Head of caudate nucleus (tissue), 42 donors: Measurements from ENCODE around the gene NBEA.
A peak's percentile ranks its signal among the peaks of the same experiment; 100 is the strongest.
"Not testable (repeated sequence)": the region's sequence is repeated elsewhere in the genome, so short reads cannot be mapped to it uniquely, and the experiment has no call there.

Experiments used
- DNase-seq, 42 donors: peaks; one replicate each; pipeline versions ENCODE4 v3.0.0 to v3.0.0-alpha.2; 2020 to 2021; ENCODE audit warnings: mixed read lengths in 7 of 42
- intact Hi-C: fragments of 100-400 bp; cut with DNase I; formaldehyde crosslinking; loops from one replicate; pipeline ENCODE4 v1.15.0; 2022

Gene NBEA

DNA sequence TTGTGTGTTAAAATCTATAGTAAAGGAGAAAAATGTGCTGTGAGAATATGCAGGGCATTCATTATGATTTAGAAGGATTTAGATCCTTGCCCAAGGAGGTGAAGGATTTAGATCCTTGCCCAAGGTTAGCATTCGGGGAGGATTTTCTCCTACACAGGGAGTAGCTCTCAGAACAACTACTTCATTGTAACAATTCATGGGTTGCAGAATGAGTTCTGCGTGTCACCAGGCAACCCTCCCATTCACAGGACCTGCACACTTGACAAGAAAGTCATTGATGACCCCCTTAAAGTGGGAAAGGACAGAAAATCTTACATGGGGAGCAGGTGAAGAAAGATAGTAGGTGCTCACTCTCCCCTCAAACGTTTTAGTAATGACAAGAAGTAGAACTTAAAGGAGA, 701.6 kb downstream of the NBEA start:
- intact Hi-C loops, result no loop called here

DNA sequence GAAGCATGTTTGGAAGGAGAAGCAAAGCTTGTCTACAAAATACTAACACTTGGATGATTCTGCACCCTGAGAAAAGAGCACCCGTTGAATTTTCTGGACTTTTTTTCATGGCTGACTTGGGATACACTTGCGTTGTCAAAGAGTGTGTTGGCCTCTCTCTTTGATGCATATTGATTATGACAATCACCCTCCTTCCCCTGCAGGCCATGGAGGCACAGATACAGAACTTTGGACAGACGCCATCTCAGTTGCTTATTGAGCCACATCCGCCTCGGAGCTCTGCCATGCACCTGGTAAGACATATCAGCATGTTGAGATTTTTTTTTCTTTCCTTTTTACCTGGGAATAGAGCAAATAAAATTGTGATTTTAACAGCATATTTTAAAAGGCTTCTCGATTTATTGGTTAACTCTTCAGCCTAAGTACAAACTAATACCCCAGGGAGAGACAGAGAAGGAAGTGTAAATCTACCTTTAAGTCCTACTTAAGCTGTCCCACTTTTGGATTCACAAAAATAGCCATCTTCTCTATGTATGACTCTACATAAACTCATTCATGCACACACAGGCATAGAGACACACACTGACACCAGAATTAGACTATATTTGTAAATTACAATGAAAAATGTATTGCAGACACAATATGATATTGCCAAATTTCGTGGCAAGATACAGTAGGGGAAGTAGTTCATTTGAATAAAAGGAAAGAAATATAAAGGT, 704.1 kb downstream of the NBEA start:
- intact Hi-C loops, result no loop called here
- no peak for DNase-seq

More for the DNA sequence above, 701.6 kb downstream of the NBEA start:
- DNase-seq, result no peak

DNA sequence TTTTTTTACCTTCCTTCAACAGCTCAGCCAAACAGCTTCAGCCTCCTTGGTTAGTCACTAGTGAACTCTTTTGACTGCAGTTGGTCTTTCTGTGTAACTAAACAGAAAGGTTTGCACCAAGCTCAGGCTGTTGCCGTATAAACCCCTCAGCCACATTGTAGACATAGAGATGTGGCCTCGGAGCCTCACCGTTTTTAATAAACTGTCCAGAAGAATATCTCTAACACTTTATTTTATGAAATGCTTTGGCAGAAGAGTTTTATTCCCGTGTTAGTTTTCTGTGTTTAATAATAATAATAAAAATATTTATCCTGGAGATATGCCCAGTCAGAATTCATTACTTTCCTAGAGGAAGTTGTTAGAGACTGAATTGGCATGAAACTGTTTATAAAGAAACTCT, 706.1 kb downstream of the NBEA start:
- no peak for DNase-seq
- intact Hi-C loops, result no loop called here

DNA sequence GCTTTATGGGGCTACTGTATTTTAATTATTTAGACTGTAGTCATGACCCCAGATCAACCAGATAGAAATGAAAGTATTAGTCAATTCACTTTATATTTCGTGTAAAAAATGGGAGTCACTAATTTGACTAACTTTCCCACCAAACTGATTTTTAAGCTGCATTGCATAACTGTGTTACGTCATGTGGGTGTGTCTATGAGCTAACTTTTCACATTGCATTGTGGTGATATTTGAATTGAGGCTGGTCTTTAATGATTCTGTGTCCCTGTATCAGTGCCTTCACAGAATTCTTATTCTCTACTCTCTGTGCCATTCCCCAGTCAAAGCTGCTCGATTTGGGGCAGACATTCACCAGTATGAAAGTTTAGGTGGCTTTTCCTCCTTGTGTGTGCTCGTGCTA, 707.1 kb downstream of the NBEA start:
- intact Hi-C loops, result no loop called here

DNA sequence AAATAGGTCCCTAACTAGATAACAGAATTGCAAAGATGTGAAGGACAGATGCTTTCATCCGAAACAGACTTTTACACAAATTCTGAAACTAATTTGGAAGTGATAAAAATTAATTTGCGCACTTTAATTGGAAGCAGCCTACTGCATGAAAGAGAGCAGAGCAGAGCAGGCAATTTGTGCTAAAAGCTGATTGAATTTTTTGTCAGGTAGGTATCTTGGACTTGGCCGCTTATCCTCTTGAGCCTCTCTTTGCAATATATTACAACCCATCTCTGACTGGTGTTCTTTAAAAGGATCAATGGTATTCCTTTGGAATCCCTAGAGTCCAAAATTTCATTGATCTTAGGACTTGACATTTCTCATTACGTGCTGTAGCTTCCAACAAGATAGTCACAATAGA, 717.7 kb downstream of the NBEA start:
- intact Hi-C loops, result no loop called here
- no peak for DNase-seq

More for the DNA sequence above, 707.1 kb downstream of the NBEA start:
- no peak for DNase-seq

DNA sequence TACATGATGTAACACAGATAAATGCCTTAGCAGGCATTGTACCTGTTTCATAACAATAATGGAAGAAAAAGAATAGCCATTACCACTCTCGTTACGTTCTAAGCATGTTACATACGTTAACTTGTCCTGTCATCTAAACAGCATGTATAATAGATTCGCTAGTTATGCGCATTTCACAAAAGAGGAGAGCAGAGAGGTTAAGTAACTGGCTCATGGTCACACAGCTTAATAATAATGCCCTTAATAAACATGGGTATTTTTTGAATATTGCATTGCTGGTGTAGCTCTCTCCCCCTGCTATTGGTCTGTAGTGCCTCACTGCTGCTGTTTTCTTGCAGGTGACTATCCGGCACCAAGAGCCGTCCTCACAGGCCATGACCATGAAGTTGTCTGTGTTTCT, 722.7 kb downstream of the NBEA start:
- intact Hi-C loops, result no loop called here

DNA sequence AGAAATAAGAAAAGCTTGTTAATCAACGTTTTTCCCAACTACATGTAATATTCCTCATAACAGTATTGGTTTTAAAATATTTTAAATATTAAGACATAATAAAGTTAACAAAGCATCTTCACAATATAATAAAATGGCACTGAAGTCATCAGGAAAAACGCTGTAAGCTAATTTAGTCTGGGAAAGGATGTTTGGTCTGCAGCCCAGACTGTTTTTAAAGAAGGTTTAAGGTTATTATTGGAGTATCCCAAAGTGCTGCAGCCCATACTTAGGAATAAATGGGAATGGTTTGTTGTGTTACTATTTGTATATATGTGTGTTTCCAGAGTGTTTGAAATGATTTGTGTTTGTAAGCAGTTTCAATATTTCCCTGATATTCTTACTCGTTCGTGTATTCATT, 727.3 kb downstream of the NBEA start:
- intact Hi-C loops, result no loop called here
- DNase-seq, result no peak

More for the DNA sequence above, 722.7 kb downstream of the NBEA start:
- DNase-seq, result no peak

DNA sequence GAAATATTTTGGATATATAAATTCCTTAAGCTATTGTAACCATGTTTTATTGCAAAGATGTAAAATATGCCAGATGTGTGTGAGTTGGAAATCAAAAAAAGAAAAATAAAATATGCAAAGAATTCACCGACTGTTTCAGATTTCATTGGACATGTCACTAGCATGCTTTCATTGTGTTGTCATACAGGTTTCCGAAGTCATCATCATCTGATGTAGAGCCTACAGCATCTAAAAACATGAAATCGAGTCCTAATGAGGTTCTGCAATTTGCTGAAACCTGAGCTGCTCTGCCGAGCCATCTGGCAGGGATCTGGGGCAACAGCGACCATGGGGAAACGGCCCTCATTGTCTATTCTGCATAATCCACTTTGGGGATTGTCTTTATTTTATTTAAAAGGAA, 730.5 kb downstream of the NBEA start:
- no peak for DNase-seq
- intact Hi-C loops, result no loop called here

DNA sequence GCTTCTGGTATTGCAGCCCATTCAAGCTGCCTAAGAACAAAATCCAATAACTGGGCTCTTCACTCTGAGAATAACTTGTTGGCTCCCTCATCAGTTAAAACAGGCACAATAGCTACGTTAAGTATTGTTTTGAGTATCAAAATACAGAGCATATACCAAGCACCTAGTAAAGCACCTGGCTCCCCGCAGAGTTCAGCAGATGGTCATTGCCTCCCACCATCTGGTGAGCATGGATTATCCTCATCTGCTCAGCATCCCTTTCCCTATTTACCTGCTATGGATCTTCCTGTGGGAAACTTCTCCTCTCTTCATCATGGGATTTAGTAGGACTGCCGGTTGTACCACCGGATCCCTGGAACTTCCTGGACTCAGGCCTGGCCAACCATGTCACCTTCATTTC, 733.6 kb downstream of the NBEA start:
- DNase-seq, result no peak
- intact Hi-C loops, result no loop called here

DNA sequence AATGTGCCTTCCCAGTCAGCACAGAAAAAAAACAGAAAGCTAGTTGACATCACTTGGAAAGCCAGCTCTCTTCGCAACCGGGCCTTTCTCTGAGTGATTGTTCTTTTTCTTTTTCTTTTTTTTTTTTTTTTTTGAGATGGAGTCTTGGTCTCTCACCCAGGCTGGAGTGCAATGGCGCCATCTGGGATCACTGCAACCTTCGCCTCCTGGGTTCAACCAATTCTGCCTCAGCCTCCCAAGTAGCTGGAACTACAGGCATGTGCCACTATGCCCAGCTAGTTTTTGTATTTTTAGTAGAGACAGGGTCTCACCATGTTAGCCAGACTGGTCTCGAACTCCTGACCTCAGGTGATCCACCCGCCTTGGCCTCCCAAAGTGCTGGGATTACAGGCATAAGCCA, 735.8 kb downstream of the NBEA start:
- DNase-seq, intact Hi-C loops: not testable (repeated sequence)

DNA sequence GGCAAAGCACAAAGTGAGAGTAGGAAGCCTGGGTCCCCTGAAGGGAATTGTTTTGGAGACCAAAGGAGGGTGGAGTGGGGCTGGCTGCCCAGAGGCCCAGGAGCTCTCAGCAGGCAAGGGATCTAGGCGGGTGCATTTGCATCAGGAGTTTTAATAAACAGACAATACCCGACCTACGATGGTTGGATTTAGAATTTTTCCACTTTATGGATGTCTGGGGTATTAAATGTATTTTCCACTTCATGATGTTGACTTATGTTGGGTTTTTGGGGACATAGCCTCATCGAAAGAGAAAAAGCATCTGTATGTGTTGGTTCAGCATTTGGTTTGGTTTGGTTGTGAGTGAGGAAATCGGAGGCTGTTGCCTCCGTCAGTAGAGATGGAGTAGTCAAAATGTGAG, 739.6 kb downstream of the NBEA start:
- no peak for DNase-seq
- intact Hi-C loops, result no loop called here

DNA sequence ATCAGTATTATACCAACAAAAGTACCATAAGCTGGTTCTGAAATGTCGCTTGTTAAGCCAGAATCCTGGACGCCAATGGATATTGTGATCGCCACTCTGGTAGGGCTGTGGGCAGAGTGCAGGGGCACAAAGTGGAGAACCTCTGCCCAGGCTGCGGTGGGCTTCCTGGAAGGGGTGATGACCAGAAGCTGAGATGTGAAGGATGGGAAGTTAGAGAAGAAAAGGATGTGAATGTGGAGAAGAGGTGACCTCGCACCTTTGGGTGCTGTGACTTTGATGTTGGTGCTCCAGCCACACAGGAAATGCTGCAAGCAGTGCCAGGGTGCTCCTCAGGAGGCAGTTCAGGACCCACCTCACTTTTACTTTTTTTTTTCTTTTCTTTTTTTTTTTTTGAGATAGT, 742.4 kb downstream of the NBEA start:
- no peak for DNase-seq
- intact Hi-C loops, result no loop called here

DNA sequence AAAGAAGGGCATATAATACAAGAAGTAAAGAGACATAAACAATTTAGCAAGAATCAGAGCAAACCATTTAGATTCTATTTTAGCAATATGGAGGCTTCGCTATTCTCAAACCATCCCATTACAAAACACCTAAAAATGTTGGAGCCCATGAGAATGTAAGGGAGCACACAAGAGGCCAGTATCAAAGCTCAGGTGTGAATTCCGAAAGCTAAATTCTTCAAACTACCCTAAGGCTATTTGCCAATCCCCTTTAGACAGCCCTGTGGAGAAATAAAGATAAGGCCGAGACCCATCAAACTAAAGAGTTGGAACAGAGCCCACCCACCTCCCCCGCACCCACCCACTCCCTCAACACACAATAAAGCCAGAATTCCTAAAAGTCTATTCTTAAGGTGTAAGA, 745.3 kb downstream of the NBEA start:
- intact Hi-C loops, result no loop called here
- no peak for DNase-seq

DNA sequence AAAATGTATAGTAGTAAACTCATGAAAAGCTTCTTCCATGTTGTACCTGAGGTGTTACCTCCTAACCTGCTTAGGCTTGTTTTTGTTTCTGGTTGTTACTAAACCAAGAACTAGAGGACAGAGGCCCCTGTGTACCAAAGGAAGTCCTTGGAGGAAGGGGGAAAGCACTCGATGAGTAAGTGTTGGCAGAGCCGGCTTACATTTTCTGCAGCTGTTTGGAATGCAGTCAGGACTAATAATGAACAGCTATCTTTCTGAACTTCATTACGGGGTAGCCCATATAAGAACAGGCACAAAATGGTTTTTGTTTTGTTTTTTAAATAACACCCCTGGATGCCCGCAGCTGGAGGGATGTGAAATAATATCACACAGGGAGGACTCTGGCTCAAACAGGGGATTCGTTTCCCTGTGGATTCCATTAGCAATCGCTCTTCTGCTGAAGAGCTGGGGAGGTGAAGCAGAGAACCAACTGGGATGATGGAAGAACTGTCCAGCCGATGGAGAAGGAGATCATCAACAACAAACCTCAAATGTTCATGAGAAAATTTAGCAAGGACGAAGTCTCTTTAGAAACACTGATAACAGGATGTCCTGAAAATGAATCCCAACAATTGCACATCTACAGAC, 748.6 kb downstream of the NBEA start:
- DNase-seq, result peak in 1 of 42 donors; percentile 10
- intact Hi-C loops, result no loop called here

DNA sequence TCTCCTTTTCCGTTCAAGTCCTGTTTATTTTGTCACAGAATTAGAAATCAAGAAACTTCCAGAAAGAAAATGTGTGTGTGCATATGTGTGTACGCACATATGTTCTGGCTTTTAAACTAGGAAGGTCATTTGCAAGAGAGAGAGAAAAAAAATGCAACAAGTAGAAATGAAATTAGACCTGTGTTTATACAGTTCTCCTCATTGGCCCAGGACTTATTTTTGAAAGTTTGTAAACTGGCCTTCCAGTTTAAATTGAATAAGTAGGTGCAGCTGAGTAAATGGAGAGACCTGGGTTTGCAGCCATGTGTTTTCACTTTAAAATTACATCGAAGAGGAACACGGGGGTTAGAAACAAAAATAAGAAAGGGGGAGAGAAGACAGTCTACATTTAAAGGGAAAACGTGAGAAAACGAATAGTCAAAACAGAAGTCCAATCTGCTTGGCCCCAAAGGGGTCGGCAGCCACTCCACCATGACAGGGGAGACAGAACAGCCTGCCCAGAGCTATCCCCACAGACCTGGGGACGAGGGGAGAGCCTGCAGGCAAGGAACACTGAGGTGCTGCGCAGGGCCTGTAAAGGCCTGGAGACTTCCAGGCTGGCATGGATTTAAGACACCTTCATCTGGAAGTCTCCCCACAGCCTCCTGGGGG, 751.2 kb downstream of the NBEA start:
- no peak for DNase-seq
- intact Hi-C loops, result no loop called here

DNA sequence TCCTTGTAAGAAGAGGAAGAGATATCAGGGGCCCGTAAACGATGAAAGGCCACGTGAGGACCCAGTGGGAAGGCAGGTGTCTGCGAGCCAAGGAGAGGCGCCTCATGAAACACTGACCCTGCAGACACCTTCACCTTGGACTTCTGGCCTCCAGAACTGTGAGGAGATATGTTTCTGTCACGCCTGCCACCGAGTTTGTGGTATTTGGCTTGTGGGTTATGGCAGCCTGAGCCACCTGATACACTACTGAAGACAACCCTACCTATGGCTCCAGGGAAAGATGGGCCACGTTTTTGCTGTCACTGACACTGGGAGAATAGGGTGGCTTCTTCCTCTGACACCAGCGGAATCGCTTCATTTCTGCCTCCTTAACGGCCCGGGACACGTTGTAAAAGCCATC, 752.0 kb downstream of the NBEA start:
- intact Hi-C loops, result no loop called here
- no peak for DNase-seq

DNA sequence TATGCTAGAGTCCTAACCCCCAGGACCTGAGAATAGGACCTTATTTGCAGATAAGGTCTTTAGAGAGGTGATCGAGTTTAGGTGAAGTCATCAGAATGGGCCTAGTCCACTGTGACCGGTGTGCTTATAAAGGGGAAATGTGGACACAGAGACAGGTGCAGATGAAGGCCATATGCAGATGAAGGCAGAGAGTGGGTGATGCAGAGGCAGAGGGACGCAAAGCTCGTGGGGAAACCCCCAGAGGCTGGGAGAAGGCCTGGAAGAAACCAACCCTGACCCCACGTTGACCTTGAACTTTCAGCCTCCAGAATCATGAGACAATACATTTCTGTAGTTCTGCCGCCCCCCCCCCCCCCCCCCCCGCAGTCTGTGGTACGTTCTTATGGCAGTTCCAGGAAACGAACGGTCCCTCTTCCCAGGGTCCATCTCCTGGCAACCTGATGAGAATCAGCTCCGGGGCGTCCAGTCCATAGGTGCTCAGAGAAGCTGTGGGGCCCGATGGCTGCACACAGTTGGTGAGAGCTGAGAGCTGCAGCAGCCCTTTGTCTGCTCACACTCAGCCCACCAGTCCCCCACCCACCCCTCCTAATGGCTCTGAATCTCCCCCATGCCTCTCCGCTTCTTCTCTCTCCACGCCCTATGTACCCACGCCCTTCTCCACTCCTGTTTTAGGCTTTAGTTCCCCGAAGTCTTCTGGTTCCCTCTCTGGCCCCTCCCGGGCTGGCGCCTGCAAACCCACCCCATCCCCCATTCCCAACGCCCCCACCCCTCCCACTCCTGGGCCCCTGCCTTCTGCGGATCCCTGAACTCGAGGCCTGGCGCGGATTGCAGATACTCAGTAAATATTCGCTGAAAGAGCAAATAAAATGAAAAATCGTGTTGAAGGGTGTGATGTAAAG, 752.7 kb downstream of the NBEA start:
- DNase-seq, result no peak
- intact Hi-C loops, result no loop called here

DNA sequence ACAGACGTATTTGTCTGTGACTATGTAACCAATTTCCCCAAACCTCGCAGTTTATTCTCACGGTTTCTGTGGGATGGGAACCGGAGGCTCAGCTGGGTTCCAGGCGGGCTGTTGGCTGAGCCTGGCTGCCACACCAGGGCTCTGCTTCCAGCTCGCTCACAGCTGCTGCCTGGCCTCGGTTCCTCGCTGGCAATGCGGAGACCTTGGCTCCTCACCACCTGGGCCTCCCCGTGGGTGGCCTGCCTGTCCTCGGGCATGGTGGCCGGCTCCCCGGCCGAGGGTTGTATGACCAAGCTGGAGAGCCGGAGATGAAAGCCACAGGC, 753.3 kb downstream of the NBEA start:
- DNase-seq, result no peak
- intact Hi-C loops, result no loop called here

DNA sequence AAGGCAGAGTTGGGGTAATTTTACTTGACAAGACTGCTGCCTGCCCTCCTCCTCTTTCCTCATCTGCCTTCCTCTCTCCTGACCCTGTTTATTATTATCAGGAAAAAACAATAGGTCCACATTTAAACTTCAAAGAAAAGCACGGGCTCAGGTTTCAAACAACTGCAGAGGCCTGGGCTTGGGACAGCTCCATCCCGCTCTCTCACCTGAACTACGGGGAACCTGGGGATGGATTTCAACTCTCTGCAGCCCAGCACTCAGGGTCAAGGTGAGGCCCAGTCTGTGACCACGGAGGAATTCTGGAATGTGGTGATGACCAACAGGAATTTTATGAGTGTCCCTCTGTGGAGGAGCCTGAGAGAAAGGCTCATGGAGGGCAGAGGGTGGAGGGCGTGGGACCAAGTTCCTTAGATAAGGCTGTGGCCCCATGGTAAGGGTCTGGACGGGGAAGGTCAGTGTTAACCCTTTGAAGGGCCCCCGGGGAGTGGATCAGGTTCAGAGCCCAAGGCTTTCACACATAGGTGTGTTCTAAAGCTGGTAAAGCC, 755.2 kb downstream of the NBEA start:
- DNase-seq, result no peak
- intact Hi-C loops, result no loop called here
